Neural progenitor cell (in vitro differentiated cells): ENCODE results near the gene DRAP1. TPM values are rescaled to one million over a fixed set of nuclear protein-coding genes. Genes with fewer than 3 reads are reported as not detected.

ENCODE experiments used
- DNase-seq: peaks from one replicate; pipeline ENCODE4 v3.0.0-alpha.2; 2016; ENCODE audit warnings: low spot score
- H2AFZ ChIP-seq: fragments of 200-600 bp; sonication (generic); replicated peaks from 2 replicates; pipeline ENCODE4 v1.6.1; 2016; ENCODE audit warnings: antibody characterized with exemption
- H3F3A ChIP-seq: fragments of 200-600 bp; sonication (generic); 2 replicates; pipeline ENCODE4 v1.6.1; 2016; ENCODE audit warnings: antibody characterized with exemption, low read depth
- H3K27ac ChIP-seq: fragments of 200-600 bp; sonication (generic); 2 replicates; pipeline ENCODE4 v1.5.1; 2016; ENCODE audit warnings: mild to moderate bottlenecking
- H3K27me3 ChIP-seq: fragments of 200-600 bp; sonication (generic); 2 replicates; pipeline ENCODE4 v1.6.1; 2016; ENCODE audit warnings: mild to moderate bottlenecking, moderate library complexity
- H3K36me3 ChIP-seq: fragments of 200-600 bp; sonication (generic); 2 replicates; pipeline ENCODE4 v1.5.1; 2016
- H3K4me1 ChIP-seq: fragments of 200-600 bp; sonication (generic); 2 replicates; pipeline ENCODE4 v1.6.1; 2016; ENCODE audit warnings: mixed run types
- H3K4me2 ChIP-seq: fragments of 200-600 bp; sonication (generic); 2 replicates; pipeline ENCODE4 v1.6.1; 2016
- H3K4me3 ChIP-seq: fragments of 200-600 bp; sonication (generic); 2 replicates; pipeline ENCODE4 v1.5.1; 2016
- H3K79me2 ChIP-seq: fragments of 200-600 bp; sonication (generic); 2 replicates; pipeline ENCODE4 v1.6.1; 2016; ENCODE audit warnings: low read depth
- H3K9ac ChIP-seq: fragments of 200-600 bp; sonication (generic); 2 replicates; pipeline ENCODE4 v1.6.1; 2016
- H3K9me3 ChIP-seq: fragments of 200-600 bp; sonication (generic); 2 replicates; pipeline ENCODE4 v1.5.1; 2016; ENCODE audit warnings: low read depth
- H4K20me1 ChIP-seq: fragments of 200-600 bp; sonication (generic); 2 replicates; pipeline ENCODE4 v1.6.1; 2016; ENCODE audit warnings: low read depth
- H3K27ac Mint-ChIP-seq: 3 replicates; pipeline ENCODE4 v1.8.0; 2021; ENCODE audit warnings: mixed read lengths
- H3K27me3 Mint-ChIP-seq: 2 replicates; pipeline ENCODE4 v1.8.0; 2022; ENCODE audit warnings: low read depth, mild to moderate bottlenecking, inconsistent platforms, moderate library complexity, mixed read lengths; ENCODE audit not compliant: insufficient read depth
- H3K36me3 Mint-ChIP-seq: 3 replicates; pipeline ENCODE4 v1.8.0; 2021; ENCODE audit warnings: mixed read lengths
- H3K4me1 Mint-ChIP-seq: 3 replicates; pipeline ENCODE4 v1.8.0; 2021; ENCODE audit warnings: mixed read lengths
- H3K4me3 Mint-ChIP-seq: 3 replicates; pipeline ENCODE4 v1.8.0; 2021; ENCODE audit warnings: mild to moderate bottlenecking, moderate library complexity, mixed read lengths
- H3K9me3 Mint-ChIP-seq: 3 replicates; pipeline ENCODE4 v1.8.0; 2020; ENCODE audit warnings: mixed read lengths
- EZH2 ChIP-seq: fragments of 200-600 bp; sonication (generic); IDR thresholded peaks from 2 replicates; pipeline ENCODE4 v1.6.1; 2017; ENCODE audit warnings: antibody characterized with exemption, mild to moderate bottlenecking, moderate library complexity
- EZH2phosphoT487 ChIP-seq: fragments of 200-600 bp; sonication (generic); IDR thresholded peaks from 2 replicates; pipeline ENCODE4 v1.6.1; 2017; ENCODE audit warnings: antibody characterized with exemption
- total RNA-seq: library from RNA; depleted of rRNA; stranded (reverse); fragments of >200 nt; gene quantifications from 2 replicates; pipeline ENCODE4 v1.2.3, GENCODE V29; 2015; ENCODE audit warnings: low replicate concordance
- TF ChIP-seq, protein P1 (sequence below): fragments of 200-600 bp; sonication (generic); IDR thresholded peaks from 2 replicates; pipeline ENCODE4 v1.5.1; 2017; ENCODE audit warnings: antibody characterized with exemption, mild to moderate bottlenecking

Gene DRAP1
- total RNA-seq, 1 donor from 2014 or later = 51.0 TPM

- Mint-ChIP-seq H3K9me3 (no peaks in the 10 kb centered on the region), H3K4me1 (peaks cover 24% of the 10 kb centered on the region), H3K27ac (peak overlapping the region; percentile 99), H3K4me3 (peak overlapping the region; percentile 98), H3K36me3 (peaks cover 16% of the 10 kb centered on the region), H3K27me3 (peaks cover 6% of the 10 kb centered on the region)
- peaks cover 9% of the 10 kb centered on the region for H3K4me1 ChIP-seq
- H3K27ac ChIP-seq = peak overlapping the region; percentile 73
- H3F3A ChIP-seq = peaks cover 4% of the 10 kb centered on the region
- no peaks in the 10 kb centered on the region for H3K27me3 ChIP-seq
- peak overlapping the region; percentile 88 for H3K4me2 ChIP-seq
- DNase-seq = no peak
- TF ChIP-seq EZH2 (no peak), EZH2phosphoT487 (no peak)
- TF ChIP-seq, protein P1, sequence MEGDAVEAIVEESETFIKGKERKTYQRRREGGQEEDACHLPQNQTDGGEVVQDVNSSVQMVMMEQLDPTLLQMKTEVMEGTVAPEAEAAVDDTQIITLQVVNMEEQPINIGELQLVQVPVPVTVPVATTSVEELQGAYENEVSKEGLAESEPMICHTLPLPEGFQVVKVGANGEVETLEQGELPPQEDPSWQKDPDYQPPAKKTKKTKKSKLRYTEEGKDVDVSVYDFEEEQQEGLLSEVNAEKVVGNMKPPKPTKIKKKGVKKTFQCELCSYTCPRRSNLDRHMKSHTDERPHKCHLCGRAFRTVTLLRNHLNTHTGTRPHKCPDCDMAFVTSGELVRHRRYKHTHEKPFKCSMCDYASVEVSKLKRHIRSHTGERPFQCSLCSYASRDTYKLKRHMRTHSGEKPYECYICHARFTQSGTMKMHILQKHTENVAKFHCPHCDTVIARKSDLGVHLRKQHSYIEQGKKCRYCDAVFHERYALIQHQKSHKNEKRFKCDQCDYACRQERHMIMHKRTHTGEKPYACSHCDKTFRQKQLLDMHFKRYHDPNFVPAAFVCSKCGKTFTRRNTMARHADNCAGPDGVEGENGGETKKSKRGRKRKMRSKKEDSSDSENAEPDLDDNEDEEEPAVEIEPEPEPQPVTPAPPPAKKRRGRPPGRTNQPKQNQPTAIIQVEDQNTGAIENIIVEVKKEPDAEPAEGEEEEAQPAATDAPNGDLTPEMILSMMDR = no peak
- H3K36me3 ChIP-seq = no peaks in the 10 kb centered on the region
- peak overlapping the region; percentile 70 for H2AFZ ChIP-seq
- peaks cover 18% of the 10 kb centered on the region for H4K20me1 ChIP-seq
- peak overlapping the region; percentile 52 for H3K9ac ChIP-seq
- H3K79me2 ChIP-seq = peaks cover 31% of the 10 kb centered on the region
- H3K9me3 ChIP-seq = no peaks in the 10 kb centered on the region
- H3K4me3 ChIP-seq = peak overlapping the region; percentile 93
Observed at GRCh38 chr11:65960824-65961266, 41.6 kb downstream of the DRAP1 start.

GRCh38 chr11:65961267-65962140, 42.3 kb downstream of the DRAP1 start, which contains the start of gene SART1:
TSS of gene SART1 (plus strand) at chr11:65961734. CDS start at chr11:65961781, 47 bp downstream.
- no peaks in the 10 kb centered on the region for H3K27me3 ChIP-seq
- H3K4me3 Mint-ChIP-seq = peak within 1 kb of the TSS; percentile 98
- peak; percentile 99 for DNase-seq
- peaks cover 9% of the 10 kb centered on the region for H3K4me1 ChIP-seq
- peak within 1 kb of the TSS; percentile 73 for H3K27ac ChIP-seq
- peaks cover 24% of the 10 kb centered on the region for H3K4me1 Mint-ChIP-seq
- peak within 1 kb of the TSS; percentile 88 for H3K4me2 ChIP-seq
- H3K27ac Mint-ChIP-seq = peak within 1 kb of the TSS; percentile 99
- H3K36me3 Mint-ChIP-seq = peaks cover 18% of the 10 kb centered on the region
- H3K27me3 Mint-ChIP-seq = peaks cover 6% of the 10 kb centered on the region
- H3K9me3 ChIP-seq = no peaks in the 10 kb centered on the region
- TF ChIP-seq, protein P1 = no peak
- H3K36me3 ChIP-seq = no peaks in the 10 kb centered on the region
- peaks cover 31% of the 10 kb centered on the region for H3K79me2 ChIP-seq
- H4K20me1 ChIP-seq = peaks cover 18% of the 10 kb centered on the region
- H3K9ac ChIP-seq = peak within 1 kb of the TSS; percentile 87
- peak within 1 kb of the TSS; percentile 78 for H2AFZ ChIP-seq
- H3F3A ChIP-seq = peaks cover 4% of the 10 kb centered on the region
- no peaks in the 10 kb centered on the region for H3K9me3 Mint-ChIP-seq
- peak within 1 kb of the TSS; percentile 93 for H3K4me3 ChIP-seq

GRCh38 chr11:65962141-65962564, 42.9 kb downstream of the DRAP1 start:
- Mint-ChIP-seq H3K36me3 (peaks cover 19% of the 10 kb centered on the region), H3K4me1 (peaks cover 24% of the 10 kb centered on the region), H3K27me3 (peaks cover 4% of the 10 kb centered on the region), H3K4me3 (peak overlapping the region; percentile 98), H3K27ac (peak overlapping the region; percentile 3), H3K9me3 (no peaks in the 10 kb centered on the region)
- Histone ChIP-seq H3K79me2 (peaks cover 31% of the 10 kb centered on the region), H3K4me1 (peaks cover 9% of the 10 kb centered on the region), H3K4me2 (peak overlapping the region; percentile 88), H3F3A (peaks cover 4% of the 10 kb centered on the region), H3K36me3 (no peaks in the 10 kb centered on the region), H2AFZ (no peak overlapping the region), H3K27me3 (no peaks in the 10 kb centered on the region), H3K4me3 (peak overlapping the region; percentile 93), H3K9ac (peak overlapping the region; percentile 87), H3K9me3 (no peaks in the 10 kb centered on the region), H4K20me1 (peaks cover 18% of the 10 kb centered on the region), H3K27ac (no peak overlapping the region)
- DNase-seq = no peak
- TF ChIP-seq EZH2phosphoT487 = no peak
- TF ChIP-seq, protein P1 = no peak
- TF ChIP-seq EZH2 = no peak
